Esophagus mucosa (tissue), 1 donor: Measurements from ENCODE around the gene OR4A5. TPM values are rescaled to one million over a fixed set of nuclear protein-coding genes. Genes with fewer than 3 reads are reported as not detected.
"Not testable (repeated sequence)": the region's sequence is repeated elsewhere in the genome, so short reads cannot be mapped to it uniquely, and the experiment has no call there.

ENCODE experiments used
- ATAC-seq: fragments of 200-7000 bp; cut with Tn5 transposase; one replicate; pipeline ENCODE4 v1.9.1; 2020
- total RNA-seq: library from RNA; stranded (reverse); gene quantifications from one replicate; pipeline ENCODE4 v1.2.4, GENCODE V29; 2023
- donor health status: DM: yes; HTN: yes; CAD: no.

Gene OR4A5, protein sequence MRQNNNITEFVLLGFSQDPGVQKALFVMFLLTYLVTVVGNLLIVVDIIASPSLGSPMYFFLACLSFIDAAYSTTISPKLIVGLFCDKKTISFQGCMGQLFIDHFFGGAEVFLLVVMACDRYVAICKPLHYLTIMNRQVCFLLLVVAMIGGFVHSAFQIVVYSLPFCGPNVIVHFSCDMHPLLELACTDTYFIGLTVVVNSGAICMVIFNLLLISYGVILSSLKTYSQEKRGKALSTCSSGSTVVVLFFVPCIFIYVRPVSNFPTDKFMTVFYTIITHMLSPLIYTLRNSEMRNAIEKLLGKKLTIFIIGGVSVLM
- not detected for total RNA-seq

DNA sequence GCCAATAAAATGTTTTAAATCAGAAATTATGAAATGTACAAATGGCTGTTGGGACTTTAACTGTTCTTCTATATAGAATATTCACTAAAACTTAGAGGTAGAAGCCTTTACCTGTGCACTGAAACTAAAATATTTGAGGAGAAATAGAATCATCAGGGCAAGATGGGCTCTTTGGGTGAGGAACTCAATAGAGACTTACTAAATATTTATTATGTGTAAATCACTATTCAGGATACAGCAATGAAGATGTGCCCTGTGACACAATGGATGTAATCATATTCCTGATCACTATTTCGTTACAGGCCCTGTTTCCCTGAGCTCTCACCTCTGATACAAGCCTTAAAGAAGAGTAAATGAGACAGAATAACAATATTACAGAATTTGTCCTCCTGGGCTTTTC is at the start of gene OR4A5:
Gene OR4A5 (plus strand): TSS at position 301 of the 400 bp plus-strand sequence. CDS start 53 bp downstream, at position 354.
- not testable (repeated sequence) for ATAC-seq

DNA sequence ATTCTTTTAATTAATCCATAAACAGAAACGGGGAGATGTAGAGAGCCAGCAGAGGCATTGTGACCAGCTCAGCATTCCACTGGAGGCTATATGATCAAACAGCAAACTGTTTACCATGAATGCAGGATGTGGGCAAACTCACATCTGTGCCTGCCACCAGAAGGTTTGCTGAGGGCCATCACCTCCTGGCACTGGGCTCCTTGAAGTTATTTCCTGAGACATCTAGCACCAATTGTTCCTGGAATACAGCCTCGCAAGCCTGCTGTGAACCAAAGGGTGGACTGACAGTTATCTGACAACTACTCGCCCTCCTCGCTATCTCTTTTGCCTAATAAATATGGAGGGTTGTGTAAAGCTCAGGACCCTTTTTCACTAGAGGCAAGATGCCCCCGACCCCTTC is 13.5 kb downstream of the OR4A5 start:
- not testable (repeated sequence) for ATAC-seq

Other genes with a start within 250 kb of the OR4A5 start
- not detected for gene OR4C46, start 102.8 kb upstream of the OR4A5 start, total RNA-seq